Measurements from ENCODE around the gene LTK.

Gene LTK

GRCh38 chr15:41495736-41496599 is 17.7 kb downstream of the LTK start:
- DNase-seq = no peak

- DNase-seq = no peak
These were observed 18.5 kb downstream of the LTK start for GRCh38 chr15:41494922-41495735.

GRCh38 chr15:41494190-41494921 is 19.3 kb downstream of the LTK start:
- peak; percentile 19 for DNase-seq

GRCh38 chr15:41493902-41494189 is 19.8 kb downstream of the LTK start:
- DNase-seq = no peak

GRCh38 chr15:41493205-41493901 is 20.3 kb downstream of the LTK start, which contains the start of gene ITPKA:
Gene ITPKA, plus strand, starts transcription at chr15:41493874. Its CDS starts 54 bp downstream, at chr15:41493928.
- peak; percentile 72 for DNase-seq

- no peak for DNase-seq
These were observed 20.9 kb downstream of the LTK start for GRCh38 chr15:41492597-41493204.

- no peak for DNase-seq
These were observed 21.7 kb downstream of the LTK start for GRCh38 chr15:41491889-41492288.

GRCh38 chr15:41490355-41490754 is 23.3 kb downstream of the LTK start:
- DNase-seq = no peak

GRCh38 chr15:41489641-41490040 is 24.0 kb downstream of the LTK start:
- DNase-seq = no peak

GRCh38 chr15:41487802-41488201 is 25.8 kb downstream of the LTK start:
- no peak for DNase-seq

GRCh38 chr15:41487381-41487780 is 26.2 kb downstream of the LTK start:
- DNase-seq = no peak

GRCh38 chr15:41486286-41486685 is 27.3 kb downstream of the LTK start:
- no peak for DNase-seq

- DNase-seq = no peak
These were observed 28.5 kb downstream of the LTK start for GRCh38 chr15:41484937-41485625.

- no peak for DNase-seq
These were observed 30.1 kb downstream of the LTK start for GRCh38 chr15:41483519-41483918.

- DNase-seq = no peak
These were observed 30.5 kb downstream of the LTK start for GRCh38 chr15:41483115-41483514.

- DNase-seq = no peak
These were observed 31.3 kb downstream of the LTK start for GRCh38 chr15:41482110-41482877.

GRCh38 chr15:41480396-41481140 is 33.1 kb downstream of the LTK start:
- no peak for DNase-seq

- DNase-seq = no peak
These were observed 37.1 kb downstream of the LTK start for GRCh38 chr15:41476416-41477048.

GRCh38 chr15:41474941-41475340 is 38.7 kb downstream of the LTK start:
- no peak for DNase-seq

GRCh38 chr15:41474436-41474835 is 39.2 kb downstream of the LTK start:
- DNase-seq = no peak
